MCF 10A (cell line): ENCODE data around the gene MITF. TPM values are rescaled to one million over a fixed set of nuclear protein-coding genes. Genes with fewer than 3 reads are reported as not detected.

Source experiments
- BruUV-seq: library from RNA; stranded (reverse); fragments of 400-500 nt; replicated peaks from 2 replicates; lab custom pipeline; 2021; lab: Mats Ljungman, UMichigan
- CTCF ChIA-PET: fragments of 300-600 bp; sonication (Branson Sonifier 250); formaldehyde crosslinking; extraction: SDS; loops from one replicate; lab custom pipeline; 2021; ENCODE audit warnings: antibody characterized with exemption, inconsistent platforms; lab: Yijun Ruan, JAX
- POLR2A ChIA-PET: fragments of 300-600, 350-650 bp; sonication (Branson Sonifier 250); formaldehyde crosslinking; extraction: SDS; loops from one replicate; lab custom pipeline; 2020; ENCODE audit warnings: antibody characterized with exemption, inconsistent platforms; lab: Yijun Ruan, JAX
- DNase-seq: peaks from one replicate; pipeline ENCODE4 v3.0.0-alpha.2; 2018; ENCODE audit not compliant: unreplicated experiment
- H3K27ac Mint-ChIP-seq: one replicate; pipeline ENCODE4 v1.8.0; 2022; ENCODE audit warnings: mild to moderate bottlenecking, low read depth, mixed read lengths; ENCODE audit not compliant: unreplicated experiment
- H3K27me3 Mint-ChIP-seq: one replicate; pipeline ENCODE4 v1.8.0; 2022; ENCODE audit warnings: mixed read lengths; ENCODE audit not compliant: insufficient read depth, unreplicated experiment
- H3K36me3 Mint-ChIP-seq: one replicate; pipeline ENCODE4 v1.8.0; 2022; ENCODE audit warnings: mild to moderate bottlenecking, moderate library complexity, mixed read lengths; ENCODE audit not compliant: insufficient read depth, unreplicated experiment
- H3K4me1 Mint-ChIP-seq: one replicate; pipeline ENCODE4 v1.8.0; 2022; ENCODE audit warnings: mixed read lengths; ENCODE audit not compliant: insufficient read depth, unreplicated experiment
- H3K4me3 Mint-ChIP-seq: one replicate; pipeline ENCODE4 v1.8.0; 2022; ENCODE audit warnings: mild to moderate bottlenecking, moderate library complexity, mixed read lengths; ENCODE audit not compliant: unreplicated experiment
- H3K9me3 Mint-ChIP-seq: one replicate; pipeline ENCODE4 v1.8.0; 2022; ENCODE audit warnings: mixed read lengths; ENCODE audit not compliant: unreplicated experiment
- CTCF ChIP-seq: fragments of 200-600 bp; IDR thresholded peaks from one replicate; pipeline ENCODE4 v1.8.0; 2022; ENCODE audit warnings: antibody characterized with exemption, mild to moderate bottlenecking; ENCODE audit not compliant: unreplicated experiment
- intact Hi-C: fragments of 100-400 bp; cut with micrococcal nuclease; formaldehyde crosslinking; loops from 2 replicates; pipeline ENCODE4 v1.14.1; 2022
- total RNA-seq: library from RNA; stranded (reverse); gene quantifications from 2 replicates; pipeline ENCODE4 v1.2.3, GENCODE V29; 2022

The MITF gene
- total RNA-seq, 1 experiment from 2014 or later: 16.1 TPM

GRCh38 chr3:69768438-69768837 lies 29.2 kb downstream of the MITF start:
- H3K9me3 Mint-ChIP-seq: no peaks in the 10 kb centered on the region
- H3K27ac Mint-ChIP-seq: no peak overlapping the region
- POLR2A ChIA-PET: interaction anchor here (1.1 kb wide), 1 partner anchor 29 kb away, joined by 3 read pairs; the partner anchor contains the start of gene MITF
- no peak for TF ChIP-seq CTCF
- no peak for DNase-seq
- H3K36me3 Mint-ChIP-seq: peaks cover 5% of the 10 kb centered on the region
- CTCF ChIA-PET: interaction anchor here (0.9 kb wide), 1 partner anchor 49 kb away, joined by 3 read pairs; no protein-coding TSS in a partner anchor
- intact Hi-C loops: no loop called here
- H3K4me1 Mint-ChIP-seq: peaks cover 59% of the 10 kb centered on the region
- H3K27me3 Mint-ChIP-seq: no peaks in the 10 kb centered on the region
- H3K4me3 Mint-ChIP-seq: no peak overlapping the region
- no TSS peak for BruUV-seq

GRCh38 chr3:69770219-69770618 lies 31.0 kb downstream of the MITF start:
- BruUV-seq: no TSS peak
- Mint-ChIP-seq H3K4me1 (peaks cover 61% of the 10 kb centered on the region), H3K27me3 (no peaks in the 10 kb centered on the region), H3K9me3 (no peaks in the 10 kb centered on the region), H3K4me3 (no peak overlapping the region), H3K36me3 (peaks cover 5% of the 10 kb centered on the region), H3K27ac (peak overlapping the region; percentile 76)
- ChIA-PET CTCF (interaction anchor here (0.8 kb wide), 1 partner anchor 80 kb away, joined by 3 read pairs; no protein-coding TSS in a partner anchor), POLR2A (interaction anchor here (0.6 to 1.6 kb wide), 4 partner anchors 15 to 748 kb away, joined by 3 to 8 read pairs (median 6); partner anchors contain the start of gene MITF)
- TF ChIP-seq CTCF: no peak
- peak; percentile 38 for DNase-seq
- intact Hi-C loops: loop anchor here (2.0 kb wide), 1 partner anchor 15 kb away; no protein-coding TSS in a partner anchor

GRCh38 chr3:69770976-69771634 lies 31.8 kb downstream of the MITF start:
- peak; percentile 40 for DNase-seq
- CTCF ChIA-PET: interaction anchor here (0.8 to 2.6 kb wide), 3 partner anchors 20 to 650 kb away, joined by 3 to 12 read pairs (median 5); no protein-coding TSS in a partner anchor
- Mint-ChIP-seq H3K4me1 (peaks cover 61% of the 10 kb centered on the region), H3K27ac (peak overlapping the region; percentile 76), H3K9me3 (no peaks in the 10 kb centered on the region), H3K36me3 (peaks cover 5% of the 10 kb centered on the region), H3K27me3 (no peaks in the 10 kb centered on the region), H3K4me3 (no peak overlapping the region)
- POLR2A ChIA-PET: interaction anchor here (1.5 to 2.5 kb wide), 3 partner anchors 14 to 32 kb away, joined by 7 to 10 read pairs (median 8); partner anchors contain the start of gene MITF
- TF ChIP-seq CTCF: no peak
- intact Hi-C loops: loop anchor here (2.0 kb wide), 1 partner anchor 14 kb away; no protein-coding TSS in a partner anchor
- no TSS peak for BruUV-seq
